GM18951 (cell line): ENCODE results near the gene NWD2.
"Not testable (repeated sequence)": the region's sequence is repeated elsewhere in the genome, so short reads cannot be mapped to it uniquely, and the experiment has no call there.

Experiments
- POLR2A ChIP-seq: IDR thresholded peaks from 4 replicates; pipeline ENCODE4 v1.6.1; 2011; ENCODE audit warnings: mild to moderate bottlenecking; ENCODE audit not compliant: insufficient read length, insufficient read depth; ENCODE audit errors: extremely low read depth
- in situ Hi-C: fragments of 300-500 bp; cut with MboI; formaldehyde crosslinking; loops from one replicate; pipeline ENCODE4 v1.12.0; 2022; ENCODE audit warnings: low sequenced_read_pairs, mixed read lengths, inconsistent platforms; ENCODE audit not compliant: unreplicated experiment

The NWD2 gene

GRCh38 chr4:37244583-37245390 is at the start of gene NWD2:
TSS of gene NWD2 (plus strand) at chr4:37244743. CDS start at chr4:37245068, 325 bp downstream.
- in situ Hi-C loops: no loop called here
- no peak for TF ChIP-seq POLR2A

- in situ Hi-C loops: no loop called here
- no peak for TF ChIP-seq POLR2A
Observed at GRCh38 chr4:37197899-37198298, 46.6 kb upstream of the NWD2 start.

- in situ Hi-C loops: not testable (repeated sequence)
Observed at GRCh38 chr4:37204740-37205139, 39.8 kb upstream of the NWD2 start.

- in situ Hi-C loops: no loop called here
- no peak for TF ChIP-seq POLR2A
Observed at GRCh38 chr4:37216209-37216608, 28.3 kb upstream of the NWD2 start.

- in situ Hi-C loops: no loop called here
- no peak for TF ChIP-seq POLR2A
Observed at GRCh38 chr4:37219242-37219641, 25.3 kb upstream of the NWD2 start.

- TF ChIP-seq POLR2A: no peak
- in situ Hi-C loops: no loop called here
Observed at GRCh38 chr4:37219990-37220389, 24.6 kb upstream of the NWD2 start.

- in situ Hi-C loops: no loop called here
- no peak for TF ChIP-seq POLR2A
Observed at GRCh38 chr4:37220685-37221084, 23.9 kb upstream of the NWD2 start.

GRCh38 chr4:37223732-37224131 is 20.8 kb upstream of the NWD2 start:
- no peak for TF ChIP-seq POLR2A
- in situ Hi-C loops: no loop called here

GRCh38 chr4:37224854-37225253 is 19.7 kb upstream of the NWD2 start:
- no peak for TF ChIP-seq POLR2A
- in situ Hi-C loops: no loop called here

- in situ Hi-C loops: no loop called here
- TF ChIP-seq POLR2A: no peak
Observed at GRCh38 chr4:37225778-37226177, 18.8 kb upstream of the NWD2 start.

- in situ Hi-C loops: no loop called here
- TF ChIP-seq POLR2A: no peak
Observed at GRCh38 chr4:37232315-37232714, 12.2 kb upstream of the NWD2 start.

GRCh38 chr4:37236165-37236564 is 8.4 kb upstream of the NWD2 start:
- TF ChIP-seq POLR2A: no peak
- in situ Hi-C loops: no loop called here

- in situ Hi-C loops: no loop called here
- TF ChIP-seq POLR2A: no peak
Observed at GRCh38 chr4:37241647-37242046, 2.9 kb upstream of the NWD2 start.

- in situ Hi-C loops: no loop called here
- TF ChIP-seq POLR2A: no peak
Observed at GRCh38 chr4:37243051-37243450, 1.5 kb upstream of the NWD2 start.

- in situ Hi-C loops: no loop called here
- no peak for TF ChIP-seq POLR2A
Observed at GRCh38 chr4:37243722-37244582, 591 bp upstream of the NWD2 start.
